Activated naive CD8-positive, alpha-beta T cell treated with anti-CD3 and anti-CD28 coated beads, Interleukin-2, amount 10 ng/mL, durations not matched to agents 7 days and 5 days (primary cell): Measurements from ENCODE around the gene ALDOC. TPM values are rescaled to one million over a fixed set of nuclear protein-coding genes. Genes with fewer than 3 reads are reported as not detected.
A peak's percentile ranks its signal among the peaks of the same experiment; 100 is the strongest.
"Not testable (repeated sequence)": the region's sequence is repeated elsewhere in the genome, so short reads cannot be mapped to it uniquely, and the experiment has no call there.

Experiments
- ATAC-seq: fragments of 150-1000 bp; cut with Tn5 transposase; one replicate; pipeline ENCODE4 v1.10.0; 2021; ENCODE audit warnings: low read depth, moderate library complexity
- POLR2A ChIA-PET: fragments of 350-600 bp; sonication (Branson Sonifier 250); formaldehyde crosslinking; loops from one replicate; lab custom pipeline; 2021; ENCODE audit warnings: antibody characterized with exemption; lab: Charles Lee
- DNase-seq: peaks from one replicate; pipeline ENCODE4 v3.0.0; 2021
- H3K27ac Mint-ChIP-seq: one replicate; pipeline ENCODE4 v1.8.0; 2022; ENCODE audit warnings: mild to moderate bottlenecking, mixed read lengths
- H3K27me3 Mint-ChIP-seq: one replicate; pipeline ENCODE4 v1.8.0; 2022; ENCODE audit warnings: mild to moderate bottlenecking, moderate library complexity, mixed read lengths
- H3K36me3 Mint-ChIP-seq: one replicate; pipeline ENCODE4 v1.8.0; 2021; ENCODE audit warnings: mild to moderate bottlenecking, mixed read lengths
- H3K4me1 Mint-ChIP-seq: one replicate; pipeline ENCODE4 v1.8.0; 2021; ENCODE audit warnings: mixed read lengths
- H3K4me3 Mint-ChIP-seq: one replicate; pipeline ENCODE4 v1.8.0; 2022; ENCODE audit warnings: mild to moderate bottlenecking, moderate library complexity, mixed read lengths
- H3K9me3 Mint-ChIP-seq: one replicate; pipeline ENCODE4 v1.8.0; 2021; ENCODE audit warnings: mixed read lengths
- total RNA-seq, 2 experiments: library from RNA; stranded (reverse); gene quantifications; one replicate each; pipeline ENCODE4 v1.2.3, GENCODE V29; 2021

The ALDOC gene
- total RNA-seq, 2 experiments from 2014 or later, result 142 to 154 TPM

DNA sequence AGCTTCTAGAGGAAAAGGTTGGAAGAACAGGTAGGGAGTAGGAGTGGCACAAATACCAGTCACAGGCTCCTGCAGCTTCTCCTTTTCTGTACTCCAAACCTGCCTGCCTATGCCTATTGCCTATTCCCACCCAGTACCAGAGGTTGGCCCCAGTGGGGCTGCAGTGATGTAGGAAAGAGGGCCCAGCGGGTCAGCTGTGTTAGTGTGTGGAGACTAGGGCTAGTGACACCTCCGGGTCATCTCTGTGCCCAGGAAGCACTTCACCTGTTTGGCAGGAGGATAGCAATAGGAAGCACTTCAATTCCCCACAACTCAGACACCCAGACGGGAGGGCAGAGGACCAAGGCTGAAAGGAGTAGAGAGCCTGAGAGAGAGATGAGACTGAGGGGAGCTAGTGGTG is 679 bp downstream of the ALDOC start:
- Mint-ChIP-seq H3K4me3 (peak overlapping the region; percentile 92), H3K27ac (peak overlapping the region; percentile 89), H3K36me3 (peaks cover 24% of the 10 kb centered on the region), H3K4me1 (peaks cover 22% of the 10 kb centered on the region)
- DNase-seq, H3K9me3 Mint-ChIP-seq, H3K27me3 Mint-ChIP-seq, ATAC-seq: not testable (repeated sequence)
- POLR2A ChIA-PET, result interaction anchor here (0.5 to 3.7 kb wide), 7 partner anchors 14 to 401 kb away, joined by 3 to 33 read pairs (median 5); partner anchors contain the start of genes BLTP2, PROCA1 and SPAG5

DNA sequence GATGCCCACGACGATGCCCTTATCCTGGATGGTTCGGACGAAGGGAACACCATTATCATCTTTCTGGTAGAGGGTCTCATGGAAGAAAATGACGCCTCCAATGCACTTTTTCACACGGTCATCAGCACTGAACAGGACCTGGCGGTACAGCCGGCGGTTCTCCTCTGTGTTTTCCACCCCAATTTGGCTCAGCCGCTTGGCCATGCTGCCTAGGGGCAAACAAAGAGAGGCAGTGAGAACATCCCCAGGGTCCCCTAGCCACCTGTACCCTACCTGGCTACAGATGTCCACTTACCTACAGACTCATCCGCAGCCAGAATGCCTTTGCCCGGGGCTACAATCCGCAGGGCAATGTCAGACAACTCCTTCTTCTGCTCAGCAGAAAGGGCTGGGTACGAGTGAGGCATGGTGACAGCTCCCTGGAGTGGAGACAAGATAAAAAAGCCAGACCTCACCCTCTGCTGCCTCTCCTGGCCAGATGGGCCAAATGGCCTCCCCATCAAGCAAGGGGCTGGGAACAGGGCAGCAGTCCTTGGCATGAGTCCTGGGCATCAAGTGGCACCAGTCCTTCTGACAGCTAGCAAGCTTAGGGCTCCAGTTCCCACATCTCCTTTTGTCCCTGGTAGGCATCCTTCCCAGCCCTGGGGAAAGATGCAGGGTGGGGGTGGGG is 1.4 kb downstream of the ALDOC start:
- ATAC-seq (no peak), DNase-seq (no peak)
- H3K27me3 Mint-ChIP-seq, result no peaks in the 10 kb centered on the region
- peaks cover 24% of the 10 kb centered on the region for H3K36me3 Mint-ChIP-seq
- peak overlapping the region; percentile 92 for H3K4me3 Mint-ChIP-seq
- POLR2A ChIA-PET, result interaction anchor here (1.2 to 3.7 kb wide), 3 partner anchors 23 to 136 kb away, joined by 5 to 33 read pairs (median 9); partner anchors contain the start of genes BLTP2, PROCA1 and SPAG5
- H3K27ac Mint-ChIP-seq, result no peak overlapping the region
- H3K4me1 Mint-ChIP-seq, result peaks cover 24% of the 10 kb centered on the region
- H3K9me3 Mint-ChIP-seq, result no peaks in the 10 kb centered on the region

DNA sequence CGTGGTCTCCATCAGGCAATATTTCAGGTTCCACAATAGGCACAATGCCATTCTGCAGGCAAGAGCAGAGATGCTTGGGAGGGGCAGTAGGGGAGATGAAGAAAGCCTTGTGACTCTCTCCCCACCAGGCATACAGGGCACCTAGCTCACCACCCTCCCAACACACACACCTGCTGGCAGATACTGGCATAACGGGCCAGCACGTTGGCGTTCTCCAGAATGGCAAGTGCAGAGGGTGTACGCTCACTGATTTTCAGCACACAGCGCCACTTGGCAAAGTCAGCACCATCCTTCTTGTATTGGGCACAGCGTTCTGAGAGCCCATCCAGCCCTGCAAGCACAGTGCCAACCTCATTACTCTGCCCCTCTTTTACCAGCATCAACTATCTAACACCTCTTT is 2.2 kb downstream of the ALDOC start:
- Mint-ChIP-seq H3K36me3 (peaks cover 24% of the 10 kb centered on the region), H3K4me1 (peaks cover 29% of the 10 kb centered on the region), H3K27me3 (no peaks in the 10 kb centered on the region), H3K4me3 (no peak overlapping the region), H3K27ac (no peak overlapping the region), H3K9me3 (no peaks in the 10 kb centered on the region)
- ATAC-seq (no peak), DNase-seq (no peak)
- POLR2A ChIA-PET, result interaction anchor here (0.5 to 3.7 kb wide), 2 partner anchors 24 to 317 kb away, joined by 4 to 33 read pairs; partner anchors contain the start of gene SPAG5

DNA sequence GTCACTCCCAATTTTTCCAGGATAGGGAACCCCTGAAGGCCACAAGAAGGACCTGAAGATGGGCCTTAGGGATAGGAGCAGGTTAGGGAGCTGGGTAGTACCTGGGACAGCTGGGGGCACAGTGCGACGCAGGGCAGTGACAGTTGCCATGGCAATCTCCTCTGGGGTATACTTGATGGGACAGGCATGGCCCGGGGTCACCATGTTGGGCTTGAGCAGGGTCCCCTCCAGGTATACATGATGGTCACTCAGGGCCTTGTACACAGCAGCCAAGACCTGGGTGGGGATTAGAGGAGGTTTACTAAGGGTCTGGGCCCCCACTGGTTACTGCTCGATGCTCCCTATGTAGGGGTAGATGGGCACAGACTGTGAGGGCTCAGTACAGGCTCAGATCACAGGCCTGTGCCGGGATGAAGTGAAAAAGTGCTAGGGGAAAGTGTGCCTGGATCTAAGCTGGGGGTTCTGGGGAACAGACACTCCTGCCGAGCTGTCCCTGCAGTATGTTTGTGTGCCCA is 2.7 kb downstream of the ALDOC start:
- Mint-ChIP-seq H3K4me1 (peaks cover 33% of the 10 kb centered on the region), H3K27ac (no peak overlapping the region), H3K4me3 (no peak overlapping the region), H3K27me3 (no peaks in the 10 kb centered on the region), H3K9me3 (no peaks in the 10 kb centered on the region), H3K36me3 (peaks cover 23% of the 10 kb centered on the region)
- DNase-seq (no peak), ATAC-seq (no peak)
- POLR2A ChIA-PET, result interaction anchor here (0.5 to 3.7 kb wide), 2 partner anchors 25 to 318 kb away, joined by 4 to 33 read pairs; partner anchors contain the start of gene SPAG5

DNA sequence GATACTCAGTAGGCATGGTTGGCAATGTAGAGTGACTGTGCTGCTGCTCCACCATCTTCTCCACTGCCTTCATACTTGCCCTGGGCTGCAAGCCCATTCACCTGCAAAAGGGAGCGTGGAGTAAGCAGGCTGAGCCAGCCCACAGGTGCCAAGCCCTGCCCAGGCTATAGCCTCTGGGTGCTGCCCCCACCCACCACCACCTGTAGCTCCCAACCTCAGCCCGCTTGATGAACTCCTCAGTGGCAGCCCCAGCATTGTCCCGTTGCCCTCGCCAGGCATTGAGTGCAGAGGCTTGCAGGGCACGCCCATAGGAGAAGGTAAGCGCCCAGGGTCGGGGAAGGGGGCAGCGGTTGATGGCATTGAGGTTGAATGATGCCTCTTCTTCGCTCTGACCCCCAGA is 3.2 kb downstream of the ALDOC start:
- POLR2A ChIA-PET, result no interaction called here
- peaks cover 34% of the 10 kb centered on the region for H3K4me1 Mint-ChIP-seq

DNA sequence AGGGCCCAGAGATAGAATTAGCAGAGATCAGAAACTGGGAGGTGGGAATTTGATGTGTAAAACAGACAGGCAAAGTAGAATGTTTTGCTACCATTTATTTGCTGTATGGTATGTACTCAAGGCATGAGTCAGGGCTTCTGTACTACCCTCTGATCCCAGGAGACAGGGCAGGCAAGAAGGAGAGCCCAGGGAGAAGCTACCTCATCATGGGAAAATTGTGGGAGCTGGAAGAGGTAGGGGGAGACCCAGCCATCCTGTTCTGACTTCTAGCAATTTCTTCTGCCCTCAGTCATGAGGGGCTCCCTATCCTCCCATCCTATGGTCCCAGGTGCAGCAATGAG is 3.7 kb downstream of the ALDOC start:
- no peak overlapping the region for H3K27ac Mint-ChIP-seq

More for the DNA sequence above, 3.2 kb downstream of the ALDOC start:
- Mint-ChIP-seq H3K9me3 (no peaks in the 10 kb centered on the region), H3K27ac (no peak overlapping the region), H3K27me3 (no peaks in the 10 kb centered on the region), H3K4me3 (no peak overlapping the region), H3K36me3 (peaks cover 25% of the 10 kb centered on the region)
- DNase-seq (no peak), ATAC-seq (no peak)

DNA sequence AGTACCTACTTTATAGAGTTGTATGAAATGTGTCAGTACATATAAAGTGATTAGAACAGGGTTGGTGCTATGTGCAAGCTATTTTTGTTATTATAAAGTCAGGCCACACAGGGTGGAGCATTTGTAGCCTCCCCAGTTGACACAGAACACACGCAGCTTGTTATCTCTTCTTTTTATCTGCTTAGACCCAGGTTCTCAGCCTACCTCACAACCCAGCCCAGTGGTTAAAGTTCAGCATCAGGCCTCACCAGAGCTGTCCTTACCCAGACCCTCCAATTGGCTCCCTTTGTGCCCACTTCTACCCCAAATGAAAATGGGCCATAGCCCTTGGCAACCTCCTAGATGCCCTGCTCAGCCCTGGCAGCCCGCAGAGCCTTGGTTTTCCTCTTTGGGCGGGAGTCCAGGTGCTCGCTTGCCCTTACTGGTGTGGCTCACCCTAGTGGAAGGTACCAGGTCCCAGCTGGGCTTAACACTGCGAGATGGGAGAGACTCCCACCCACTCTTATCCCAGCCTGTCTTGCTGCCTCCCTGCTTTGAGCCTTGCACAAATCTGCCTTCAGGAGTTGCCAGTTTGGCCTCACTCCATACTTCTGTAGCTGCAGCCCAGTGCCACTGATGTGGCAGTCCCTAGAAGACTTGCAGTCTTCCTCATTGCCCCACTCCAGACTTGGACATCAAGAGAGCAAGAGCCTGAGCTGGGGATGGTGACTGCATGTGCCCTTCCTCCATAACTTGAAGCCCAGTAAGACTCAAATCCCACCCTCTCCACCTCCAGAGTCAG is 4.2 kb downstream of the ALDOC start:
- no peak for ATAC-seq
- H3K27ac Mint-ChIP-seq, result peak overlapping the region; percentile 94
- H3K4me3 Mint-ChIP-seq, result peak overlapping the region; percentile 95
- H3K9me3 Mint-ChIP-seq, result no peaks in the 10 kb centered on the region
- H3K4me1 Mint-ChIP-seq, result peaks cover 43% of the 10 kb centered on the region
- DNase-seq, result no peak
- peaks cover 29% of the 10 kb centered on the region for H3K36me3 Mint-ChIP-seq
- POLR2A ChIA-PET, result interaction anchor here (1.0 to 2.4 kb wide), 12 partner anchors 11 to 765 kb away, joined by 3 to 33 read pairs (median 5); partner anchors contain the start of genes BLTP2, RPL23A, SDF2 and SUPT6H
- H3K27me3 Mint-ChIP-seq, result no peaks in the 10 kb centered on the region

More for the DNA sequence above, 3.7 kb downstream of the ALDOC start:
- Mint-ChIP-seq H3K9me3 (no peaks in the 10 kb centered on the region), H3K36me3 (peaks cover 27% of the 10 kb centered on the region), H3K4me1 (peaks cover 37% of the 10 kb centered on the region), H3K4me3 (no peak overlapping the region), H3K27me3 (no peaks in the 10 kb centered on the region)
- ATAC-seq (no peak), DNase-seq (no peak)
- POLR2A ChIA-PET, result interaction anchor here (2.2 kb wide), 1 partner anchor 27 kb away, joined by 14 read pairs; no protein-coding TSS in a partner anchor

DNA sequence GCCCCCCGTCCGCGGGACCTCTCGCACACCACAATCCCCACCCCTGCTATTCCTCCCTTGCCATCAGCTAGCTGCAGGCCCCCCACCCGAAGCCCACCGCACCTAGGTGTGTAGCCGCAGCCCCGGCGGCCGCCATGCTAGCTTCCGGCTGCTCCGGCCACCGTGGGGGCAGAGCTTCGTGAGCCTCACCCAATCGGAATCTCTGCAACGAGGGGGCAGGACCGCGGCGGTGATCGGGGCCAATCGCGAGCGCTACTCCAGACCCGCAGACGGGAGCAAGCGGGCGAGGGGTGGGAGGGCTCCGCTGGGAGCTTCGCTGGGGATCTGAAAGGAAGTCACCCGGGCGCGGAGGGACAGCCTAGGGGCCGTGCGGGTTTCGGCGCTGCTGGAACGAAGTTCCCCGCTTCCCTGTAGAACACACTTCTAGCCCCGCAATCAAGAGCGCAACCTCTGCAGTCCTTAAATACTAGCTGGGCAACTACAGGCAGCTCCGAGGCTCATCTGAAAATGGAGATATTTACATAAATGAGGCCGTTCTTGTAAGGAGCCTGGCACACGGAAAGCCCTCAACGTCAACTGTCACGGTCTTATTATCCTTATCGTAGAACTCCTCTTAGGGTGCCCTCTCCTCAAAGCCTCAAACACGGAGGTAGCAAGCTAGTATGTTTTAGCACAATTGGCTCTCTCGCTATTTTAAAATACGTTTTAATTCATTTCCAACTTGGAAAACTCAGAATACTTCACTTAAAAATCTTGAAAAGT is 5.2 kb downstream of the ALDOC start, which contains the start of gene PIGS:
Gene PIGS (minus strand): TSS at position 164 of the 762 bp plus-strand sequence. CDS start 28 bp downstream, at position 136.
- peaks cover 30% of the 10 kb centered on the region for H3K36me3 Mint-ChIP-seq
- POLR2A ChIA-PET, result interaction anchor here (0.9 to 2.4 kb wide), 14 partner anchors 9 to 764 kb away, joined by 3 to 33 read pairs (median 4); partner anchors contain the start of genes BLTP2, RPL23A, SDF2 and SUPT6H
- peak within 1 kb of the TSS; percentile 95 for H3K4me3 Mint-ChIP-seq
- H3K9me3 Mint-ChIP-seq, result no peaks in the 10 kb centered on the region
- DNase-seq (peak; percentile 92), ATAC-seq (peak; percentile 99)
- H3K27ac Mint-ChIP-seq, result peak within 1 kb of the TSS; percentile 94
- no peaks in the 10 kb centered on the region for H3K27me3 Mint-ChIP-seq
- H3K4me1 Mint-ChIP-seq, result peaks cover 42% of the 10 kb centered on the region

DNA sequence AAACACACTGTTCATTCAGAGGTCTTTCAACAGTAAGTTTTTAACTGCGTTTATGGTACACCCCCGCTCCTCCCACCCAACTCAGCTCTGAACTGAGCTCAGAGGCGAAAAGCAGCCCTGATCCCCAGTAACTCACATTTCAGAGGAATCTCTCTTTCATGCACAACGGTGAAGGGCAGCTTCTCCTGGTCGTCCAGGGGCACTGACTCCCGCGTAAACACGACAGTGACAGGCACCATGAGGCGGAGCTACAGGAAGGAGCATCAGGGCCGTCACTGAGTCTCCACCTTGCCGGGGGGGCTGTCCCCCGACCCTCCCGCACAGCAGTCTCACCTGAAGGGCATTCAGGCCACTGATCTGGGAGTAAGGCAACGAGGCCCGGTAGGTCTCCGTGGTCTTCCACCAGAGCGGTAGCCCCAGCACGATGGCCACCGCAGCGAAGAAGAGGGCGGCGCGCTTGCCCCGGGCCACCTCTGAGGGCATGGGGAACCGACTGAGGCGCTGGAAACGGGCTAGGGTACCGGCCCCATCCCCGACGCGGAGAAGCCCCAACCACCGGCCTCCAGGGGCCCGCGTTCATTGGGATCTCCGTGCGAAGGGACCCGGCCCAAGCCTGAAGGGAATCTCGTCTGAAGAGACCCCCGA is 5.9 kb downstream of the ALDOC start:
- DNase-seq (peak; percentile 68), ATAC-seq (peak; percentile 33)
- POLR2A ChIA-PET, result interaction anchor here (0.6 to 2.4 kb wide), 15 partner anchors 10 to 301 kb away, joined by 3 to 33 read pairs (median 4); partner anchors contain the start of genes BLTP2, RPL23A, SDF2 and SUPT6H
- peak overlapping the region; percentile 95 for H3K4me3 Mint-ChIP-seq
- peak overlapping the region; percentile 94 for H3K27ac Mint-ChIP-seq
- no peaks in the 10 kb centered on the region for H3K27me3 Mint-ChIP-seq
- peaks cover 38% of the 10 kb centered on the region for H3K4me1 Mint-ChIP-seq
- peaks cover 30% of the 10 kb centered on the region for H3K36me3 Mint-ChIP-seq
- no peaks in the 10 kb centered on the region for H3K9me3 Mint-ChIP-seq

DNA sequence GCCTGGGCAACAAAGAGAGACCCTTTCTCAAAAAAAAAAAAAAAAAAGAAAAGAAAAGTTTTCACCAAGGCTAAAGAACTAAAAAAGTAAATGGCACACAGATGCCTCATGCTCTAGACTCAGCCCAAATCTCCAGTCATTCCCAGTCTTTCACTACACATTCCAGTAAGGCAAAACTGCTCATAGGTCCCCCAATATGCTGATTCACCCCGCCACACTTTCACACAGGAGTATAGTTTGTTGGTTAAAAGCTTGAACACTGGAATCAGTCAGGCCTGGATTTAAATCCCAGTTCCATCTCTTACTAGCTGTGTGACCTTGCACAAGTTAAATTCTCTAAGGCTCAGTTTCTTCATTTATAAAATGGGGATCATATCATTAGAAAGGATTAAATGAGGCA is 7.2 kb downstream of the ALDOC start:
- Mint-ChIP-seq H3K36me3 (peaks cover 29% of the 10 kb centered on the region), H3K27ac (no peak overlapping the region), H3K9me3 (no peaks in the 10 kb centered on the region), H3K4me1 (peaks cover 36% of the 10 kb centered on the region), H3K4me3 (peak overlapping the region; percentile 95), H3K27me3 (no peaks in the 10 kb centered on the region)
- no peak for ATAC-seq
- POLR2A ChIA-PET, result interaction anchor here (0.7 to 1.0 kb wide), 2 partner anchors 14 kb away, joined by 3 read pairs; no protein-coding TSS in a partner anchor
- DNase-seq, result no peak

DNA sequence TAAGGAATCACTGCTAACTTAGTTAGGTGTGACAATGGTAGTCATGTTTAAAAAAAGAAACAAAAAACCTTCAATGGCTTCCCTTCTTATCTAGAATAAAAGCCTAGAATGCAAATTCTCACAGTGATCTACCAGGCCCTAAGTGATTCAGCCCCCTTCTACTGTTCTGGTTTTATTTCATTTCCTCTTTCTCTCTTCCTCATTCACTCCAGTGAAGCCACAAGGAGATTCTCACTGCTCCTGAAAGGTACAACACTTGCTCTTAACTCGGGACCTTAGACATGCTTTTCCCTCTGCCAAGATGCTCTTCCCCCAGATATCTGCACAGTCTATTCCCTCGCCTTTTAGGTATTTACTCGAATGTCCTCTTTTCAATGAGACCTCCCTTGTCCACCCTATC is 9.1 kb downstream of the ALDOC start:
- no peaks in the 10 kb centered on the region for H3K27me3 Mint-ChIP-seq
- POLR2A ChIA-PET, result no interaction called here

DNA sequence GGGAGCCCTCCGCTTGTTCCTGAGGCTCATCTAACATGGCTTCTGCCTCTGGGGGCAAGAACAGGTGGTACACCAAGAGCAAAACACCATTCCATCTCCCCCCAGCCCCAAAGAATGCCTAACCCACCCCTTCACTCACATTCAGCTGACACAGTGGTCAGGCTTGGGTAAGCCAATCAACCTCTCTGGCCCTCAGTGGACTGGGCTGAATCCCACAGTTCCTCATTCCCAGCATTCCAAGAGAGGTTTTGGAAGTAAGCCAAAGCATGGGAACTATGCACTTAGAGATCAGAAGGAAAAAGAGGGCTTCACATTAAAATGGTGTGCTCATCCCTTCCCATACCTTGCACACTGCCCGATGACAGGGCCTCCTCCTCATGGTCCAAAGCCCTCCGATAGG is 13.2 kb downstream of the ALDOC start:
- no peak overlapping the region for H3K27ac Mint-ChIP-seq
- no peaks in the 10 kb centered on the region for H3K27me3 Mint-ChIP-seq
- peaks cover 40% of the 10 kb centered on the region for H3K36me3 Mint-ChIP-seq
- no peak overlapping the region for H3K4me3 Mint-ChIP-seq
- no peak for ATAC-seq
- H3K4me1 Mint-ChIP-seq, result peaks cover 15% of the 10 kb centered on the region
- POLR2A ChIA-PET, result no interaction called here
- DNase-seq, result no peak
- no peaks in the 10 kb centered on the region for H3K9me3 Mint-ChIP-seq

More for the DNA sequence above, 9.1 kb downstream of the ALDOC start:
- Mint-ChIP-seq H3K4me3 (peak overlapping the region; percentile 48), H3K9me3 (no peaks in the 10 kb centered on the region), H3K36me3 (peaks cover 31% of the 10 kb centered on the region), H3K4me1 (peaks cover 35% of the 10 kb centered on the region), H3K27ac (peak overlapping the region; percentile 7)
- no peak for DNase-seq
- ATAC-seq, result no peak
